Neural cell (in vitro differentiated cells): ENCODE results near the gene BAX.

ENCODE experiments used
- EP300 ChIP-seq: fragments of 450-650 bp; conservative IDR thresholded peaks from 2 replicates; pipeline ENCODE4 v1.6.1; 2014; ENCODE audit warnings: antibody characterized with exemption, mild to moderate bottlenecking, moderate library complexity; ENCODE audit not compliant: poor library complexity, severe bottlenecking
- EZH2 ChIP-seq: fragments of 200-600, 300-800 bp; shearing (Covaris generic), sonication (generic); IDR thresholded peaks from 2 replicates; pipeline ENCODE4 v1.6.1; 2014; ENCODE audit warnings: antibody characterized with exemption, low read length, borderline replicate concordance, mild to moderate bottlenecking; ENCODE audit not compliant: insufficient read depth, poor library complexity, severe bottlenecking
- POLR2AphosphoS5 ChIP-seq: IDR thresholded peaks from 2 replicates; pipeline ENCODE4 v1.6.1; 2012
- TF ChIP-seq, protein P1 (sequence below): fragments of 450-650 bp; IDR thresholded peaks from 2 replicates; pipeline ENCODE4 v1.5.1; 2014; ENCODE audit warnings: antibody characterized with exemption, mild to moderate bottlenecking, moderate library complexity; ENCODE audit not compliant: poor library complexity, severe bottlenecking

DNA sequence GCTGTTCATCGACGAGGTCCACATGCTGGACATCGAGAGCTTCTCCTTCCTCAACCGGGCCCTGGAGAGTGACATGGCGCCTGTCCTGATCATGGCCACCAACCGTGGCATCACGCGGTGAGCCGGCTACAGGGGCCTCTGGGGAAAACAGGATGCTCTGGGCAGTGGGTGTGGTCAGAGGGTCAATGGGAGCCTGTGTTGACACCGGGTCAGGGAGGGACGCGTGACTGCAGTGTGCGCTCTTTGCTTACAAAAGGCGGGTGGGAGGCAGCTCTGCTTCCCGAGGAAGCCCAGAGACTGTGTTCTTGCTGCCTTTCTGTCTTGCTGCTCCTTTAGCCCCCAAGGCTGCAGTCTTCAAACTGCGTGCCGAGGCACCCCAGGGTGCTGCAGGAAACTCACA lies 56.5 kb downstream of the BAX start:
- TF ChIP-seq EZH2 (no peak), POLR2AphosphoS5 (no peak), EP300 (no peak)
- TF ChIP-seq, protein P1, sequence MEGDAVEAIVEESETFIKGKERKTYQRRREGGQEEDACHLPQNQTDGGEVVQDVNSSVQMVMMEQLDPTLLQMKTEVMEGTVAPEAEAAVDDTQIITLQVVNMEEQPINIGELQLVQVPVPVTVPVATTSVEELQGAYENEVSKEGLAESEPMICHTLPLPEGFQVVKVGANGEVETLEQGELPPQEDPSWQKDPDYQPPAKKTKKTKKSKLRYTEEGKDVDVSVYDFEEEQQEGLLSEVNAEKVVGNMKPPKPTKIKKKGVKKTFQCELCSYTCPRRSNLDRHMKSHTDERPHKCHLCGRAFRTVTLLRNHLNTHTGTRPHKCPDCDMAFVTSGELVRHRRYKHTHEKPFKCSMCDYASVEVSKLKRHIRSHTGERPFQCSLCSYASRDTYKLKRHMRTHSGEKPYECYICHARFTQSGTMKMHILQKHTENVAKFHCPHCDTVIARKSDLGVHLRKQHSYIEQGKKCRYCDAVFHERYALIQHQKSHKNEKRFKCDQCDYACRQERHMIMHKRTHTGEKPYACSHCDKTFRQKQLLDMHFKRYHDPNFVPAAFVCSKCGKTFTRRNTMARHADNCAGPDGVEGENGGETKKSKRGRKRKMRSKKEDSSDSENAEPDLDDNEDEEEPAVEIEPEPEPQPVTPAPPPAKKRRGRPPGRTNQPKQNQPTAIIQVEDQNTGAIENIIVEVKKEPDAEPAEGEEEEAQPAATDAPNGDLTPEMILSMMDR = no peak
